ENCODE results near the gene CCDC86. TPM values are rescaled to one million over a fixed set of nuclear protein-coding genes. Genes with fewer than 3 reads are reported as not detected.

CCDC86 gene
- total and polyA plus RNA-seq, 9 of the 15 experiments (the other 6 are each of a cell fraction or from before 2014, with no cell fraction given), result 4.6 to 102 (median 25.2) TPM

DNA sequence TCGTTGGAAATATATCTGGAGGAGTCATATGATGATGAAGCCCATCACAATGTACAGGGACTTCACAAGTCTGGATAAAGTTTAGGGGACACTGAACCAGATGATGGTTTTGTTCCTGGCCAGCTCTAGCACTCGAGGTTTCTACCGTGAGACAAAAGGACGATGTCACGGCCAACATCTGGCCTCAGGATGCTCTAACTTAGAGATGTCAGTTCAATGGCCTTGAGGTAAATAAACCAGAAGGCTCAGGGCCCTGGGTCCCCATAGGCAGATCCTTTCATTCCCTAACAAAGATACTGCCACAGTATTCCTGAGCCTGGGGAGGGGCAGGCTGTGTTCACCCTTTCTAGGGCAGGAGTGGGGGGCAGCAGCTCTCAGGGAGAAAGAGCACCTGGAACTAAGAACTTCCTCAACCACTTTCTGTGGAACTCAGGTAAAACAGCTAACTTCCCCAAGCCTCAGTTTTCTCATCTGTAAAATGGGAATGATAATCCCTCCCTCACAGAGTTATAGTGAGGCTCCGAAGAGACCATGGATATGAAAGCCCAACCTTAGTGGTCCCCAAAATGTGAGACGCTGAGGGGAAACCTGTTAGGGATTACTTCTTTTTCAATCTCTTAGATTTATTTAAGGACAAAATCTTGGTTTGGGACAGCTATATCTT lies 38.5 kb upstream of the CCDC86 start:
- no peak for FAIRE-seq
- Histone ChIP-seq H3K9ac (ENCODE audit: insufficient read depth in 1 of 2, low read depth in 2 of 2, low read length in 2 of 2) (no peak overlapping the region), H3K27me3 (ENCODE audit: control insufficient read depth in 2 of 2, insufficient read depth in 2 of 2, low read length in 2 of 2) (peaks cover 36 to 70% of the 10 kb centered on the region in 2 experiments), H3K9me3 (replicated peaks; ENCODE audit: control insufficient read depth, insufficient read depth, low read depth, low read length) (no peaks in the 10 kb centered on the region), H2AFZ (ENCODE audit: low read depth, low read length) (no peak overlapping the region), H4K20me1 (replicated peaks; ENCODE audit: control insufficient read depth, insufficient read depth, low read length) (0 out of 2 replicates have a peak, but pooled peaks cover 3% of the 10 kb centered on the region), H3K9me1 (ENCODE audit: control insufficient read depth, insufficient read depth, low read length) (no peaks in the 10 kb centered on the region), H3K4me1 (replicated peaks in 1 of 2; ENCODE audit: control insufficient read depth in 2 of 2, insufficient read depth in 2 of 2, low read length in 2 of 2) (no peaks in the 10 kb centered on the region), H3K4me3 (no peak overlapping the region), H3K4me2 (ENCODE audit: insufficient read depth, low read length) (no peak overlapping the region), H3K79me2 (ENCODE audit: control insufficient read depth, insufficient read depth, low read length) (no peaks in the 10 kb centered on the region), H3K36me3 (ENCODE audit: control insufficient read depth, insufficient read depth, low read length) (no peaks in the 10 kb centered on the region), H3K27ac (ENCODE audit: extremely low read depth, low read depth, low read length) (no peak overlapping the region)
- POLR2A ChIA-PET, result interaction anchor here (0.8 kb wide), 1 partner anchor 28 kb away, joined by 3 read pairs; no protein-coding TSS in a partner anchor
- in situ Hi-C loops (cut with MboI) (no loop called here), intact Hi-C loops (cut with micrococcal nuclease) (no loop called here)
- ATAC-seq, result no peak
- BruUV-seq (replicated peaks), result no TSS peak
- TF ChIP-seq HNRNPK (IDR thresholded peaks at IDR 0.05; ENCODE audit: low read depth, low read length, poor library complexity, severe bottlenecking), result no peak
- TF ChIP-seq BCOR (IDR thresholded peaks at IDR 0.05), result peak; percentile 65; the same call in 1 of the 2 replicates
- 0 out of 2 replicates have a peak, but pooled peaks have one; percentile 50 for TF ChIP-seq ADNP (tag; IDR thresholded peaks at IDR 0.05)
- peak; percentile 68 for TF ChIP-seq RBM25 (IDR thresholded peaks at IDR 0.05; ENCODE audit: low read depth, low read length, severe bottlenecking)
- 0 out of 4 replicates have a peak, but pooled peaks of 1 of the 2 experiments have one; percentile 23 for TF ChIP-seq KDM1A (IDR thresholded peaks at IDR 0.05)
- TF ChIP-seq MTA1 (IDR thresholded peaks at IDR 0.05; ENCODE audit: borderline replicate concordance), result no peak
- TF ChIP-seq, protein P1, sequence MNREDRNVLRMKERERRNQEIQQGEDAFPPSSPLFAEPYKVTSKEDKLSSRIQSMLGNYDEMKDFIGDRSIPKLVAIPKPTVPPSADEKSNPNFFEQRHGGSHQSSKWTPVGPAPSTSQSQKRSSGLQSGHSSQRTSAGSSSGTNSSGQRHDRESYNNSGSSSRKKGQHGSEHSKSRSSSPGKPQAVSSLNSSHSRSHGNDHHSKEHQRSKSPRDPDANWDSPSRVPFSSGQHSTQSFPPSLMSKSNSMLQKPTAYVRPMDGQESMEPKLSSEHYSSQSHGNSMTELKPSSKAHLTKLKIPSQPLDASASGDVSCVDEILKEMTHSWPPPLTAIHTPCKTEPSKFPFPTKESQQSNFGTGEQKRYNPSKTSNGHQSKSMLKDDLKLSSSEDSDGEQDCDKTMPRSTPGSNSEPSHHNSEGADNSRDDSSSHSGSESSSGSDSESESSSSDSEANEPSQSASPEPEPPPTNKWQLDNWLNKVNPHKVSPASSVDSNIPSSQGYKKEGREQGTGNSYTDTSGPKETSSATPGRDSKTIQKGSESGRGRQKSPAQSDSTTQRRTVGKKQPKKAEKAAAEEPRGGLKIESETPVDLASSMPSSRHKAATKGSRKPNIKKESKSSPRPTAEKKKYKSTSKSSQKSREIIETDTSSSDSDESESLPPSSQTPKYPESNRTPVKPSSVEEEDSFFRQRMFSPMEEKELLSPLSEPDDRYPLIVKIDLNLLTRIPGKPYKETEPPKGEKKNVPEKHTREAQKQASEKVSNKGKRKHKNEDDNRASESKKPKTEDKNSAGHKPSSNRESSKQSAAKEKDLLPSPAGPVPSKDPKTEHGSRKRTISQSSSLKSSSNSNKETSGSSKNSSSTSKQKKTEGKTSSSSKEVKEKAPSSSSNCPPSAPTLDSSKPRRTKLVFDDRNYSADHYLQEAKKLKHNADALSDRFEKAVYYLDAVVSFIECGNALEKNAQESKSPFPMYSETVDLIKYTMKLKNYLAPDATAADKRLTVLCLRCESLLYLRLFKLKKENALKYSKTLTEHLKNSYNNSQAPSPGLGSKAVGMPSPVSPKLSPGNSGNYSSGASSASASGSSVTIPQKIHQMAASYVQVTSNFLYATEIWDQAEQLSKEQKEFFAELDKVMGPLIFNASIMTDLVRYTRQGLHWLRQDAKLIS (CRISPR knock-in tag; IDR thresholded peaks at IDR 0.05), result no peak
- no peak for DNase-seq (ENCODE audit: extremely low read depth in 1 of 4, low spot score in 3 of 4)
- WGBS (ENCODE audit: insufficient coverage, low coverage, missing lambda C conversion rate), result 5% methylated on average over 7 of the region's 7 CpGs
- CTCF ChIA-PET (ENCODE audit: low intra/inter-chr PET ratio), result no interaction called here
